Stimulated activated CD8-positive, alpha-beta memory T cell treated with anti-CD3 and anti-CD28 coated beads, Interleukin-4, amount 100 ng/mL, for 1 hour (primary cell): ENCODE measurements around the gene C1orf116.
A peak's percentile ranks its signal among the peaks of the same experiment; 100 is the strongest.

Source experiments
- DNase-seq, 2 donors: peaks; one replicate each; pipeline ENCODE4 v3.0.0-alpha.2; 2020; ENCODE audit warnings: low read depth in 2 of 2, low spot score in 1 of 2

C1orf116 gene

DNA sequence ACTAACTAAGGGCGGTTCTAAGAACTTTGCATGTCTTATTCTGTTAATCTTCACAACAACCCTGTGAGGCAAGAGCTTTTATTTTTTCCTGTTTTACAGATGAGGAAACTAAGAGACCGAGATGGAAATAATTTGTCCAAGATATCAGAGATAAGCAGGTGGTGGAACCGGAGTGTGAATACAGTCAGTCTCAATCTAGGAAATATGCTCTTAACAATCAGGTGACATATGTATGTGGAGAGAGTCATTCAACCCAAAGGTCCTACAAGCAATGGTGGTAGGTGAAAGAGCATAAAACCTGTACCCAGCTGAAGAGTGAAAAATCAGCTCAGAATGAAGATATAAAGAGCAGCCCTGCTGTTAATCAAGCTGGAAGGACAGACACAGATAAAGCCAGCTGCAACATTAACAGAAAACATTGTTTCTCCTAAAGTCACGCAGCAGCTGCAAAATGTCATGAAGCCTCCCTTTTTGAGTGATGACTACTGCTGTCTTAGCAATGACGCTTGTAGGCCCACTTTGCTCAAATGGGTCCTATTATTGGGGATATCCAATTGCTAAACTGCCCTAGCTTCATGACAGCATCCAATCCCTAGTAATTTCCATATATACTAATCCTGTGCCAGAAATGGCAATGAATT, 31.8 kb downstream of the C1orf116 start:
- DNase-seq: no peak

DNA sequence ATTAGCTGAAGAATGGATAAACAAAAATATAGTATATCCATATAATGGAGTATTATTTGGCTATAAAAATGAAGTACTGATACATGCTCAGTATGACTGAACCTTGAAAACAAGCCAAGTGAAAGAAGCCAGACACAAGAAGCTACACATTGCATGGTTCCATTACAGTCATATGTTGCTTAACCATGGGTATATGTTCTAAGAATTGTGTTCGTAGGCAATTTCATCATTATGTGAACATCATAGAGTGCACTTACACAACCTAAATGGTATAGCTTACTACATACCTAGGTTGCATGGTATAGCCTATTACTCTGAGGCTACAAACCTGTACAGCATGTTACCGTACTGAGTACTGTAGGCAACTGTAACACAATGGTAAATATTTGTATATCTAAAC, 33.7 kb downstream of the C1orf116 start:
- DNase-seq: no peak

DNA sequence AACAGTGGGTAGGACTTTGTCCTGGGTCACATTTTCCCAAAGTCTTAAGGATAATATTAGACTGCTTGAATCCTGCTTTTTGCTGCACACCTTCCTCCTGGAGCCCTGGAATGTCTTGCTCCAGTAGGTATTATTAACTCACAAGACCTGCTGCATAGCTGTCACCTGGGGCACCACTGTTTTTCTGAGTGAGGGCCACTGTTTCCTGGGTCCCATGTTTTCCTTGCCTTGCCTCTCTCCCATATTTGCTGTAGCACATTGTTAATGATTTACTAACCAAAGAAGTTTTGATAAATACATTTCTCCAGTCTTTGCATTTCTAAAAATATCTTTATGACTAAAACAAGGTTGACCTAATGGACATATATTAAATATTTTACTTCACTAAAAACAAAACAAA, 39.8 kb downstream of the C1orf116 start:
- DNase-seq: no peak

DNA sequence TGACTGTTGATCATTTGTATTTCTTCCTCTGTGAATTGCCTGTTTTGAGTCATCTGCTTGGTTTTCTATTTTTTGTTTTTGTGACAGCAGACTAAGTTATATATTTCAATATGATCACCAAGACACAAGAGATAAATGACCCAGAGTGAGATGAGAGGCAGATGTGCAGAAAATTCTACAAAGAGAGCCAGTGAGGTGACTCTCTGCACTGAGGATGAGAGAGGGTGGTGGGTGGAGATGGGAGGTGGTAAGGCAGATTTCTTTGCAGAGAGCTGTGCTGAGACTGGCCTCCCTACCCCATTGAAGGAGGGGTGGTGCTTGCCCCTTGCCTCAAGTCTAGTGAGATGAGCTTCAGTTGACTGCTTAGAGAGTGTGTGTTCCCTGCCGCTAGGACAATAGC, 44.7 kb downstream of the C1orf116 start:
- no peak for DNase-seq

DNA sequence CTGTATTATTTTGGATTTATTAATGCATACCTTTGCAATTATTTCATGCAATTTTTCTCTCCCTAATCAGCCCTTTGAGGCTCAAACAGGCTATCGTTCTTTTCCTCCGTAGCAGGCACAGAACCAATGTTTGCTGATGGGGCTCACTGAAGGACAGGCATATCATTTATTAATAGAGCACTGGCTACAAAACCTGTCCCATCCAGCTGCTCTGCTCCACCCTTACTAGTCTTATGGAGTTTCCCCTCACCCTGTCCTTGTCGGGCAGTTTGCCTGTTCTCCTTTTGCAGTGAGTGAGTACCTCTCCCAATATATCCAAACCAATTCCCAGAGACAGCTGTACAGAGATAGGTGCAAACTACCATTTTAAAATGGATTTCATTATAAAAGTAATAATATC, 45.7 kb downstream of the C1orf116 start:
- DNase-seq: no peak

DNA sequence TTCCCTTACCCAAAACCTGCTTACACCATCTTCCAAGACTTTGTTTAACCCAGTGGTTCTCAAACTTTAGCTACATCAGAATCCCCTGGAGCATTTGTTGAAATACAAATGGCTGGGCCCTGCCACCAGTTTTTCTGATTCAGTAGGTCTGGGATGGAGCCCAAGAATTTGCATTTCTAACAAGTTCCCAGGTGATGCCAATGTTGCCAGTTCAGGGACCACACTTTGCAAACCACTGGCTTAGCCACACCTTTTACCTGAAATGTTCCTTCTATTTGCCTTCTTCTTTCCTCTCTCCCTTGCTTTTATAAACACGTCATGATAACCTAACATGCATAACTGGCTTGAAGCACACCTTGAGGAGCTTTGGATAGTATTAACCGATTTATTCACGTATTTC, 46.2 kb downstream of the C1orf116 start:
- no peak for DNase-seq

DNA sequence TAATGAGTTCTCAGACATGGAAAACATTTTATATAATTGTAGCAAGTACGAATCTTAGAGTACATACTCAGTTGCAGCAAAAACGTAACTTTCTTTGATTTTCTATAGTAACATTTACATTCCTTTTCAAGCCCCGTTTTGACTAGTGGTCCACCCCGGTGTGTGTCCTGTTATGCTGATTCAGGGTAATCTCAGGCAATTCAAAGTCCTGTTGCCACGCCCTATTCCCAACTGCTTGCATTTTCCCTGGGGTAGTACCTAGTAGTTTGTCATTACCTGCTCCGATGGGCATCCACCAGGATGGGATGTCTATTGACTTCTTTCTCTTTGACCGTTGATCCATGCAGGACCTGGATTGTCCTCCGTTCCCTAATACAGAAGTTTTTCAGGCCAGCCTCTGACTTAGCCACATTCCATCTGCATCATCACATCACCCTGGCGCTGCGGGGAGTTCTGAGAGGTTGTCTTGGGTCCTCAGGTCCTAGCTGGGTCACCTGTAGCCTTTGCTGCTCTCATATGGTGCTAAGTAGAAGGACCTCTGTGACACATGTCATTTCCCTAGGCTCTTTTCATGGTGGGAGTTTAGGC, 47.3 kb downstream of the C1orf116 start:
- DNase-seq: no peak

DNA sequence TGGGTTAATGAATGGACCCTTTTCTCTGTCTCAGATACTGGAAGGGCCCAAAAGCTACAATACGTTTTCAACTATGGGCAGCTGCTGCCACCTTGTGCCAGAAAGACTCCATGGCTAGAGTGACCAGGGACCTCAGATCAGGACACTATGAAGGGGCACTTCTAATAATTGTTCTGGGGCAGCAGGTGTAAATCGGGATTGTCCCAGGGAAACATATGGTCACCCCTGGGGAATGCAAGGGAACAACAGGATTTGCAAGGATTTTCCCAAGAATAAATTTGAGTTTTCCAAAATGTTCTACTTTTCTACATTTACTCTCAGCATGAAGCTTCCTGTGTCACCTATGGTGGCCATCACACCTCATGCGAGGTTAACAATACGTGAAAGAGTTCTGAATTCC, 50.3 kb downstream of the C1orf116 start:
- peak; percentile 16 to 22 for DNase-seq

DNA sequence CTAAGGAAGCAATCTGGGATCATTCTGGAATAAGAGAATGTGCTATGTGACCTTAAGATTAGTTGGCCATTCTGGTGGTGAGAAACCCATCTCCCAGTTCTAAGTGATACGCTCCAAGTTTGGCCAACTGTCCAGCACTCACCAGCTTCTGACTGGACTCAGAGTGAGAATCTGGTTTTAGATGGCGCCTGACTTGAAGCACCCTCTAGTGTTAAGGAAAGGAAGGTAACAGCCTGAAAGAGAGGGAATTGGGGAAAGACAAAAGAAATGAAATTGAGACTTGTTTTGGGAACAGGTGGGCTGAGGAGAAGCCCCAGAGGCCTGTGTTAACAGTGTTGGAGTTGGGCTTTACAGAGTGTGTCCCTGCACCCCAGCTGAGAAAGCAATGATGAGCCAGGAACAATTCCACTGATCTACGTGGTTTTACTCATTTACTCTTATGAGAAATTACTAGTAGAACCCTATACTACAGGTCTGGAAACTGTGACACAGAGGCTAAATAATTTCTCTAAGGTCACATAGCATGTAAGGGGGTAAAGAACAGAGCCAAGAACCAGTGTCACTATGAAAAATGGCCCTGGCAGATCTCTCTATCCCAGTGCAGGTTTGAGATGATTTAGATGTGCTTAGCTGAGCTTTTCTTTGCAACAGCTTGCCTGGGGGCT, 53.0 kb downstream of the C1orf116 start:
- DNase-seq: no peak

DNA sequence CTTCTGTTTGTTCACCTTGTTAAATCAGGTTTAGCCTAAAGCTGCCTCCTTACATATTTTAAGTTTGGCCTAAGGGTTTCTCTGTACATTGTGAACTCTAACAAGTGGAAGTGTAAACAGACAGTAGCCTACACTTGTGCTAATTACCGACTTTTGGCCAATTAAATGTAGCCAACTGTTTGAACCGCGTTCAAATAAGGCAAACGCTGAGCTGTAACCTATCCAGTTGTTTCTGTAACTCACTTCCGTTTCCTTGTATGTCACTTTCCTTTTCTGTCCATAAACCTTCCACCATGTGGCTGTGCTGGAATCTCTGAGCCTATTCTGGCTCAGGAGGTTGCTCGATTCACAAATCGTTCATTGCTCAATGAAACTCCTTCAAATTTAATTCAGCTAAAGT, 54.3 kb downstream of the C1orf116 start:
- DNase-seq: no peak

DNA sequence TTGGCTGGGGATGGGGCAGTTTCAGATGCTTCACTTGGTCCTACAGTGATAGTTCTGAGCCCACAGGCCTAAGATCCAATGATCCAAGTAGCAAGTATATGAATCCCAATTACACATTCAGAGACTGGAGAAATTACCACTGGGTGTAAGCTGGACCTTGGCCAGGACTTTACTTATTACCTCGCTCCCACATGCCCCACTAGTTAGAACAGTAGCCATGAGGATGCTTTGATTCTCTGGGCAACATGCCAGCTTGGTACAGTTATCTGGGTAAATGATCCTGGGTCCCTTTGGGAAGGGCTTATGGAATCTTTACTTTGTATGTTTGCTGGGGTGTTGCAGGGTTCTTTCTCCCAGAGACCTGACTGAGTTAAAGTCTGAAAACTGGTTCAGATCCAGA, 57.2 kb downstream of the C1orf116 start:
- DNase-seq: no peak

DNA sequence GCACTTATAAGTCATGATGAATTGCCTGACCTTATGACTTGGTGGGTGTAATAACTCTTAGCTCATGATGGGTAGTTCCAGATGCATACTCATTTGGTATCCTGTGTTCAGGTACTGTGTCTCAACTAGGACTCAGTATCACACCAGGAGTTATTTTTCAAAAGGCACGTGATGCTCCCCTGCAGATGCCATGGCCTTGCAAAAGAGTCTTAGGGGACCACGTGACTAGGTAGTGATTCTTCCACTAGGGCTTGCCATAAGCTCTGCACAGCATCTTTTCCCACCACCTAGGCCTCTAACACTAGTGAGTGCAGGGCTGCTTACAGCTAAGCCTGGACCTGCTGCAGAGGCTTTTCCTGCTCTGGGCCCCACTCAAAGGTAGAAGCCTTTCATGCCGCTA, 58.4 kb downstream of the C1orf116 start:
- DNase-seq: no peak

DNA sequence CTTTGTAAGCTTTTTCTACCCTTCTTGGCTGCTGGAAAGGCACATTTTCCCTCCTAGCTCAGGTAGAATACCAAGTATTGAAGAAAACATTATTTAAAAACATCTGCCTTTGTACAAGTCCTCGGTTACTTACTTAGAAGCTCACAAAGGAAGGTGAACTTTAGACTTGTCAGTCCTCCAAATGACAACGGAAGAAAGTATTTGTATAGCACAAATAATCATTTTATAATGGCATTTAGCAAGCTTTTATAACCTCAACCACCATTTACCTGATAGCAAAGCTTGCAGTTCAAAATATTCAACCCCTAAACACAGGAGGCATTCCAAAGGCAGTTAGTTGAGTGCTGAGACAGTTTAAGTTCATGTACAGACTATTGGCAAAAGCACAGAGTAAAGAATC, 59.8 kb downstream of the C1orf116 start:
- no peak for DNase-seq

DNA sequence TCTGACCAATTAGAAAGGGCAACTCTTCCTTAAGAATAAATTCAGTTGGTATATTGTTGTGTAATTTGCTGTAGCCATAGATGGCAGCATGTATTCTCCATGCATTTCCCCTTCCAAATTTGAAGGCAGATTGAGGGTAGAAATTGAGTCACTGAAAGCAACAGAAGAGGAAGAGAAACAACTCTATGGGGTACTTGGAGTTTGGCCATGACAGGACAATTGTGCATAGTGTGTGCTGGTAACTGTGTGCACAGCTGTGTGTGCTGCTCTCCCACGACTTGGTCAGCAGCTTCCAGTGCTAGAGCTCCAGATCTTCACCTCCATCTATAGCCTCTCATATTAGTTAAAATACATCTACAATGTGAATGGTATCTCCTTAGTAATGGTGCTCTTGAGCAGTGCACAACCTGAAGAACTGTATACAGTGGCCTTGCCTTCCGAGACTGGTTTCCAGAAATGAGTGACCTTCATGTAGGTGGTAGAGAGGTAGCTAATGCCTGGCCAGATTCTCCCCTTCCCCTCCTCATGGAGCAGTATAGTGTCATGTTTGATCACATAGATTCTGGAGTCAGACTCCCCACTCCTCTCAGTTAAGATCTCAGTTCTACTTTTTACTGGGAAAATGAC, 61.4 kb downstream of the C1orf116 start:
- DNase-seq: no peak

DNA sequence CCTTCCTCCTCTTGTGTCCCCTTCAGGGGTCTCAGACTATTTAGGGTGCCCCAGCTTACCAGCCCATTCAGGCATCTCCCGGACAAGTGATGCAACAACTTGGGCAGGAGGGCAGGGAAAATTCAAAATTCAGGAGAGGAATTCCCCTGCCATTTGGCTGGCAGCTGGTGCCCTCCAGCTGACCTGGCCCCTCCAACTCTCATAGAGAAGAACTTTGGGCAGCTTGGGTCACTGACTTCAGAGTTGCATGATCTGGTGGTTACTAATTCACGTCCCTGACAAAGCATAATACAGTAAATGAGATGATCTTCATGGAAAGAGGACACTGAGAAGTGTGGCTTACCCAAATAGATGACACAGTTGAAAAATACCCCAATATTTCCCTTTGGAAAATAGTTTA, 62.1 kb downstream of the C1orf116 start, which contains the start of gene FCAMR:
Gene FCAMR, minus strand, starts transcription at position 15 of the 400 bp plus-strand sequence. CDS start 335 bp downstream, outside the sequence.
- no peak for DNase-seq

DNA sequence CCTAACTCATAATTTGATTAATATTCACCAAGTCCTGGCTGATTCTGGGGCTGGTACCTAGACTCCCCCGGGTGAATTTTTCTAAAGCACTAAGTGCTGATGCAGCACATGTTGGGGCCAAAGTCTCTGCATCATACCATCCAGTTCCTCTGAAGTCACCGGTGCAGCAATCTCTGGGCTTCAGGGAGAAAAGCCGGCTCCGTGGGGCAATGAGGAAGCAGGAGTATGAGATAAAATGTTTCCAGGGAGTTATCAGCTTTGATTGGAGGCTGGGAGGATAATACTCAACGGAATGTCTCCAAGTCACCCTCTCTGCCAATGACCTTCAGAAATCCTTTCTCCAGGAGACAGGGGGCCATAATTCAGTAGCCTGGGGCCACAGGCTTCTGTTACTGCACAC, 63.5 kb downstream of the C1orf116 start:
- DNase-seq: no peak
